HG03521 (cell line): ENCODE results near the gene CYP1A2.

Experiments
- ATAC-seq: cut with Tn5 transposase; IDR thresholded peaks from one replicate; pipeline ENCODE4 v1.9.1; 2021; ENCODE audit warnings: mild to moderate bottlenecking, moderate library complexity; ENCODE audit not compliant: unreplicated experiment

Gene CYP1A2

DNA sequence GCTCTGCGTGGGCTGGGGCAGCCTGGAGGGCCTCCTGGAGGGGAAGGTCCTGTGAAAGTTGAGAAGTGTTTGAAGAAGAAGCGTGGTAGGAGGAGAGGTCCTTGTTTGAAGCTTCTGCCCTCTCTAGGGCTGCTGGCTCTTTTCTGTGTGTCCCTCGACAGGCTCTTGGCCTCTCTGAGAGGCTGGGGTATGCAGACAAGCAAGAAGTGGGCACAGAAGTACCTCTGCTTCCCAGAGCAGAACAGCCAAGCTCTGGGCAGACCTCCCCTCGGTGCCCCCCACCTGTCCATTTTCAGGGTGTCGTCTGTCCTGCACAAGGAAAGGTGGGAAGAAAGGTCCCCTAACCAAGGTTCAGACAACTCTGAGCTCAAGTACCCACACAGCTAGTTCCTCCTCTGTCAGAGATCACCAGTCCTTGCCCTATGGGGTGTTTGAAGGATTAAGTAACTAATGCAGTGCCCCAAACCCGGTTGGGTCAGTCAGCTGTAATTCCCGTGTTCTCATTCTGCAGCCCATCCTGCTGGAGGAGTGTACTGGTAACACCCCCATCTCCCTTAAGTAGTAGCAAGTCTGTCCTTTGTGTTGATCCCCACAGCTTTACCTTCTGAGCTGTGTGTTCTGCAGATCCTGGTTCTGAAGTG lies 39.5 kb downstream of the CYP1A2 start:
- ATAC-seq: no peak

DNA sequence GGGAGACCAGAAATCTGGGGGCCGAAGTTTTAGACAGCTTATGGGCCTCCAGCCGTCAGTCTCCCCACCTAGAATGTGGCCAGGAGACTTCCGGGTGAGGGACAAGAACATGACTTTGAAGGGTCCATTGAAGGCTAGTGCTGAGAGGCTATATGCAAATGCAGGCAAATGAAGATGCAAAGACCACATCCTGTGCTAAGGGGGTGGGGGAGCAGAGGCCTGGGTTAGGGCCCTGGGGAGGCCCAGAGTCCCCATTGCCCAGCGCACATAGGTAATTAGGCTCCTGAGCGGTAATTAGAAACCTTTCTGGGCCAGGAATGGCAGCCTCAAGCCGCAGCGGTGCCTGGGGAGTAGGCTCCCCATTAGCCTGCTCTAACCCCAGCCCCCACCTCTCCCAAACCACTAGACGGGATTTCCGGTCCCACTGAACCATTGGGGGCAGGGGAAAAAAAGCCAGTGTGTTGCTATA lies 40.1 kb downstream of the CYP1A2 start:
- ATAC-seq: no peak

DNA sequence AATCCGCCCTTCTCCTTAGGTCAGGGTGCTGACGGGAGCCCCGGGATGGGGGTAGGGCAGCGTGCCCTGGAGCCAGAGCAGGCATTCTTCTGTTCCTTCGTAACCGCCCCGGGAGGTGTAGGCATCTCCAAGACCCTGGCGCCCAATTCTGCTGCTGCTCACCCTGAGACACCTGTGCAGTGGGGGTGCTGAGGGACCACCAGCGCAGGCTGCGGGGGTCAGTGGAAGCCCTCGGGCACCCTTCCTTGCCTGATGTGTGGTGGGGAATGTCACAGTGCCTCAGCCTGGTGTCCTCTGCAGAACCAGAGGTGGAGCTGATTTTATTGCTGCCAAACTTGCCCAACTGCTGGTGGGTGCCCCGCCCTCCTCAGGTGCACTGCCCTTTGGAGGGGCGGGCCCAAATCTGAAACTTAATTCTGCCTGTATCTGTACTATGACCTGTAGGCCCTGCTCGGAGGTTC lies 40.6 kb downstream of the CYP1A2 start:
- ATAC-seq: no peak

DNA sequence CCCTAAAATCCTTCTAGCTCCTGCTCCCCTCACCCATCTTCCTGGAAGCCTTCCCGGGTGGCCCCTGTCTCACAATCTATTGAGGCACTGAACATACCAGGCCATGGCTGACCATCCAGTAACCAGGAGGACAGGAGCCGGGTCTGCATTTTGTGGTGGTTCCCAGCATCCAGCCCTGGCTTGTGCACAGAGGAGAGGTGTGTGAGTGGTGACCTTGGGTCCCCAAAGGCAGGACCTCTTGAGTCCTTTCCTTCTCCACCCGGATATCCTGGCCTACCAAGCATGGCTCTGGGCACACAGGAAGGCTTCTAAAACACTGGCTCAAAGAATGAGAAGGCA lies 41.1 kb downstream of the CYP1A2 start:
- ATAC-seq: no peak

DNA sequence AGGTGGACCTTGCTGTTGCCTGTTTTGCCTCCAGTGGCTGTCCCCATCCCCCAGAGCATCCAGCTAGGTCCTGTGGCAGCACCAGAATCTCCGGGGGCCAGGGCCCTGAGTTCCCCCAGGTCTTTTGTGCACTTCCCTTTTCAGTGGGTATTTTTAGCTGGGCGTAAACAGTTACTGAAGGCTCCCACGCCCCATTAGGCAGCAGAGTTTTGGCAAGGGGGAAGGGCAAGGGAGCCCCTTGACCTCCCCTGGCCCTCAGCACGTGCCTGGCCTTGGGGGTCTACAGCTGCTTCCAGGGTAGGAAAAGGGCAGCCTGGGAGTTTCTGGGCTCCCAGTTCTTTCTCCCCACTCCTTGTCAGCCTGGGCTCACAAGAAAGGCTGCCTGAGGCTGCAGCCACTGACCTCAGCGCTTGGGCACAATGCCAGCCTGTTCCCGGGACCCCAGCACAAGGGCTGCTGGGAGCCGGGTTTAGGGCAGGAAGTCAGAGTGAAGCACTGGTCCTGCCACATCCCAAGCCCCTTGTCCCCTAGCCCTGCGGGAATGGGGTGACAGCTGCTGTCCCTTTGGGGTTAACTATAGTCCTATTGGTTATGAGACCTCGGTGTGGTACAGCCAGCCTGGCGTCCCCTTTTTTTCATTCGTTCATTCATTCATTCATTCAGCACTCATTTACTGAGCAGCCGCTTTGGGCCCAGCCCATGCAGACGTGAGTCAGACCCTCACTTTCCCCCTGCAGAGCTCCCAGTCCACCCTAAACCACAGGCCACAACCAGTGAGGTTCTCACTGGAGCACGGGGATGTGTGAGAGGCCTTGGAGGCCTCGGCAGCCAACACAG lies 41.7 kb downstream of the CYP1A2 start:
- no peak for ATAC-seq

DNA sequence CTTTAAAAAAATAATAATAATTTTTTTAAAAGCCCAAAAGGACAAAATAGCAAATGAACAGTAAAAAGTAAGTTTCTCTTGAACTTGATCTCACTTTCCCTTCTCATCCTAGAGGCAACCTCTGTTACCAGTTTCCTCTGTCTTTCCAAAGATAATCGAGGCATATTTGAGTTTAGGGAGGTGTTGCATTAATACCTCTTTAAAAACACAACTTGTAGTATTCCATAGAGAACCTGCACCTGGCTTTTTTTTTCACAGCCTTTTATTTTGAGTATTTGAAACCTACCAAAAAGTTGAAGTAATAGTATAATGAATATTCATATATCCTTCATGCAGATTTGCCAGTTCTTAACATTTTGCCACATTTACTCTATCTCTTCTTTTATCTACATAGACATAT lies 42.4 kb downstream of the CYP1A2 start:
- ATAC-seq: no peak

DNA sequence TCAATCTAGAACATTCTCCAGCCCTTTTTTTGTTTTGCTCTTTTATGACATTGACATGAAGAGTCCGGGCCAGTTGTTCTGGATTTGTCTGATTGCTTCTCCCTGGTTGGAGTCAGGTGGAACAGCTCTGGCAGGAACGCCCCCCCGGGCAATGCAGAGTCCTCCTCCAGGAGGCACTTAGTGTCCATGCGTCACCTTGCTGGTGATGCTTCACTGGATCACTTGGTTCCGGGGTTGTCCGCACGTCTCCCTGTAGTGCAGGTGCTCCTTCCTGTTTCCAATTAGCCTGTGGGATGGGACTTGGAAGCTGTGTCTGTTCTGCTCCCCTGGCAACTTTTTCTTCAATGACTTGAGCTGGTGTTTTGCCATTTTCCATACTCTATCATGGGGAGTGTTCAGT lies 43.0 kb downstream of the CYP1A2 start:
- no peak for ATAC-seq

DNA sequence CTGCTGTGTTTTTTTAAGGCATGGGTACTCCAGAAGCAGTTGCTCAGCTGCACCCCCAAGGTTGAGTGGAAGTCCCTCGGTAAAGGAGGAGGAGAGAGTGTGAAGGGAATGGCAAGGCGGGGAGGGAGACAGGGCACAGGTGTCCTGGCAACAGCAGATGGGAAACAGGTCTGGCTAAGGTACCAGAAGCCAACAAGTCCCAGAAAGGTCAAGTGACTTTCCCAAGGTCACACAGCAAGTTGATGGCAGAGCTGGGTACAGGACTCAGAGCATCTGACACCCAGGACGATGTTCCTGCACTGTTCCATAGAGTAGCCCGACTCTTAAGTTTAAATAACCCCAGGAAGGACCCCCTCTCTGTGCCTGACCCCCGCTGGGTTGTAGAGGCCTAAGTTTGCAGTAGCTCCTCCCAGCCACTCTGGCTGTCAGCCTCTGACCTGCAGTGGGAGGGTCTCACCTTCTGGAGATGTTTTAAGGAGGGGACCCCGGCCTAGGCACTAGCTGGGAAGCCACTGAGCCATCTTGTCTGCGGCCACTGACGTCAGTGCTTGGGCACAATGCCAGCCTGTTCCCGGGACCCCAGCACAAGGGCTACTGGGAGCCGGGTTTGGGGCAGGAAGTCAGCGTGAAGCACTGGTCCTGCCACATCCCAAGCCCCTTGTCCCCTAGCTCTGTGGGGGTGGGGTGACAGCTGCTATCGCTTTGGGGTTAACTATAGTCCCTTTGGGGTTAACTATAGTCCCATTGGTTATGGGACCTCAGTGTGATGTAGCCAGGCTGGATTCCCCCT lies 43.8 kb downstream of the CYP1A2 start:
- ATAC-seq: no peak

DNA sequence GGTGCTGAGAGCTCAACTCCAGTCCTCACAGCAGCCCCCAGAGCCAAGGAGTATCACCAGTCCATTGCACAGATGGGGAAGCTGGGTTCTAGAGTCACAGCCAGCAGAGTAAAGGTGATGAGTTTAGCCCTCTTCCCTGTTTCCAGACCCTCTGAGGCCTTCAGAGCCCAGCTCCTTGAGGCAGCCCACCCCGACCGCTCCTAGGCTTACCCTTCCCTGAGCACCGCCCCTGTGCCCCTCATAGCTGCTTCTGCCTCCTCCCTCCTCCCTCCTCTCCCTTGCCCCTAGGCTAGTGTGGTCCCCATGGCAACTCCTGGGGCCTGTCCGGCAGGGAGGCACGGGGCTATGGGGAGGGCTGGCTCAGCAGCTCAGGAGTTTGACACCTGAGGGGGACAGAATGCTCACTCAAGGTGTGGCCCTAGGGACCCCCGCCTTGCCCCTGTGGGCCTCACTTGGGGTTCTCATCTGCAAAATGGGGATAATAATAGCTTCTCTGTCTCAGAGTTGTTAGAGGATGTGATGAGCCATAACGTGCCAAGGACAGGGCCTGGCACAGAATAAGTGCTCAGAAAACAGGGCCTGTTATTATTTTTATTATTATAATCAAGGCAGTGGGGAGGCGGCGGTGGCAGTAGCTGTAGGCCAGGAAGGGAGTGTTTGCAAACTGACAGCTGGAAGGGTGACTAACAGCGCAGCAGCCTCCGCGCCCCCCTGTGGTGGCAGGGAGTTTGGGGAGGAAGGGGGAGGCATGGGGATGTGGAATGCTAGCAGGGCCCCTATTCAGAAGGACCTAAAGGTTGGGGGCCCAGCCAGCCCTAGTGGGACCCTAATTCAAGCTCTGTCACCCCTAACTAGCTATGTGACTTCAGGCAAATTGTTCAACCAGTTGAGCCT lies 44.7 kb downstream of the CYP1A2 start:
- no peak for ATAC-seq

DNA sequence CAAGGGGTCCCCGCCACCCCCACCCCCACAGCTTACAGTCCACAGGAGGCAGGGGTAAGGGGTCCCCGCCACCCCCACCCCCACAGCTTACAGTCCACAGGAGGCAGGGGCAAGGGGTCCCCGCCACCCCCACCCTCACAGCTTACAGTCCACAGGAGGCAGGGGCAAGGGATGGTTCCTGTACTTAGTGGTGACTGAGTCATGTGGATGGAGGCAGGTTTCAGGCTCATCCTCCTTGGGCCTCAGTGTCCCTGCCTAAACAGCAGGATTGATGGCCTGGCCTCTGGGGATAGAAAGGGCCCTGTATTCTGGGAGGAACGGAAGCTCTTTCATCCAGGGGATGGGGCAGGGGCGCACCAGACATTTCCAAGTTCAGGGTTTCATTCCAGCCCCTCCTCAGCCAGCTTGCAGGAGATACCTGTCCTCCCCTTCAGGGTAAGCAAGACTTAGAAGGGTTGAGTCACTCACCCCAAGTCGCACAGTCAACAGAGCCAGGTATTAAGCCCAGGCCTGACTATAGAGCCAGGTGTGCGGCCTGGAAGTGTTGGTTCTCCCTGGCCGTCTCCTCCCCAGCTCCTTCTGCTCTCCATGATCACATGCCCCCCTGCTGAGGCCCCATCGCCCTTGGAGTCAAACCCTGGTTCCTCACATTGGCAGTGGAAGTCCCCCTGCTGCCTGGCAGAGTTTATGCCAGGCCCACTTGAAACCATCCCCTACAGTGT lies 45.8 kb downstream of the CYP1A2 start:
- no peak for ATAC-seq

DNA sequence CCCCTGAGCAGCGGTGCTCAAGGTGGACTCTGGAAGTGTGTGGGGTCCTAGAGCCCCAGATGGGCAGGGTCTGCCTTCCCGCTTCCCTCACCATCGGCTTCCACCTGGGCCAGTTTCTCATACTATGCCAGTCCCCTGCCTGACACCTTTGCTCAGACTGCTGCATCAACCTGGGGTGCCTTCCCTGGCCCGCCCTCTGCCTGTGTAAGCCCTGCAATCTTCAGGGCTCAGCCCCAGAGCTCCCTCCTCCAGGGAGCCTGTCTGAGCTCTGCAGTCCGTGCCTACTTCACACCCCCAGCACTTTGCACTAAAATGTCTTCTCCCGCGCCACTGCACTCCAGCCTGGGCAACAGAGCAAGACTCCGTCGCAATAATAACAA lies 46.3 kb downstream of the CYP1A2 start:
- ATAC-seq: no peak

DNA sequence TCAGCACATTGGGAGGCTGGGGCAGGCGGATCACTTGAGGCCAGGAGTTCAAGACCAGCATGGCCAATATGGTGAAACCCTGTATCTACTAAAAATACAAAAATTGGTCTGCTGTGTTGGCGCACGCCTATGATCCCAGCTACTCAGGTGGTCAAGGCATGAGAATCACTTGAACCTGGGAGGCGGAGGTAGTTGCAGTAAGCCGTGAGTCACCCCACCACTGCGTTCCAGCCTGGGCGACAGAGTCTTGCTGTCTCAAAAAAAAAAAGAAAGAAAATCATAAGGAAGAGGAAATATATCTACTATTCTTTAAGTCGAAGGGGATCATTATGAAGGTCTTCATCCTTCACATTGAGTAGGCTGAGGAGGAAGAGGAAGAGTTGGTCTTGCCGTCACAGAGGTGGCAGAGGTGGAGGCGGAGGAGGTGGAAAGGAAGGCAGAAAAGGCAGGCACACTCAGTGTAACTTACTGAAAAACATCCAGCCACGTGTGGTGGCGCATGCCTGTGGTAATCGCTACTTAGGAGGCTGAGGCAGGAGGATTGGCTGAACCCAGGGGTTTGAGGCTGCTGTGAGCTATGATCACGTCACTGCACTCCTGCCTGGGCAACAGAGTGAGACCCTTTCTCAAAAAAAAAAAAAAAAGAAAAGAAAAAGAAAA lies 47.5 kb downstream of the CYP1A2 start:
- ATAC-seq: no peak

DNA sequence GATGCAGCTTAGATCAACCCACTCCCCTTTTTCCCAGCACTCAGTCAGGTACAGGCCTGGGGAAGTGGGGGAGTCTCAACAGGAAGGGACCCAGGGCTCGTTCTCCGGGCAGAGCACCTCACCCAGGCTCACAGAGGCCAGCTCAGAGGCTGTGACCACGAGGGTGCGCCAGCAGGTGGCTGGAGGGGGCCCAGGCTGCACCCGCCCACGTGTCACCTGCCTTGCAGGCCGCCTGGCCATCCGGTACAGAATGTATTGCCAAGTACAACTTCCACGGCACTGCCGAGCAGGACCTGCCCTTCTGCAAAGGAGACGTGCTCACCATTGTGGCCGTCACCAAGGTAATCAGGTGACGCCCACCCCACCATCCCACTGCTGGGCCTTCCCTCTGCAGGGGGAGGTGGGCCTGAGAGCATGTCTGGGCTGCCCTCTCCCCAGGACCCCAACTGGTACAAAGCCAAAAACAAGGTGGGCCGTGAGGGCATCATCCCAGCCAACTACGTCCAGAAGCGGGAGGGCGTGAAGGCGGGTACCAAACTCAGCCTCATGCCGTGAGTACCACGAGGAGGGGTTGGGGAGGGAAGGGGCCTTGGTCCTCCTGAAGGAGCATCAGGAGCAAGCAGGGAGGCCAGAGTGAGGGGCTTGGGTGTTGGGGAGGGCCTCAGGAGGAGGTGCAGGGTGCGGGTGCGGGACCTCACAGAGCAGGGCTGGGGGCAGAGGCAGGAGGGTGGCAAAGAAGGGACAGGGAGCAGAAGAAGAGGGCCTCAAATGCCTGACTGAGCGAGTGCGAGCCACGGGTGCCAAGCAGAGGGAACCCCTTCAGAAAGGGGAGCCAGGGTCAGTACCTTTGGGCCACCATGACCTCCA lies 50.0 kb downstream of the CYP1A2 start:
- ATAC-seq: no peak

DNA sequence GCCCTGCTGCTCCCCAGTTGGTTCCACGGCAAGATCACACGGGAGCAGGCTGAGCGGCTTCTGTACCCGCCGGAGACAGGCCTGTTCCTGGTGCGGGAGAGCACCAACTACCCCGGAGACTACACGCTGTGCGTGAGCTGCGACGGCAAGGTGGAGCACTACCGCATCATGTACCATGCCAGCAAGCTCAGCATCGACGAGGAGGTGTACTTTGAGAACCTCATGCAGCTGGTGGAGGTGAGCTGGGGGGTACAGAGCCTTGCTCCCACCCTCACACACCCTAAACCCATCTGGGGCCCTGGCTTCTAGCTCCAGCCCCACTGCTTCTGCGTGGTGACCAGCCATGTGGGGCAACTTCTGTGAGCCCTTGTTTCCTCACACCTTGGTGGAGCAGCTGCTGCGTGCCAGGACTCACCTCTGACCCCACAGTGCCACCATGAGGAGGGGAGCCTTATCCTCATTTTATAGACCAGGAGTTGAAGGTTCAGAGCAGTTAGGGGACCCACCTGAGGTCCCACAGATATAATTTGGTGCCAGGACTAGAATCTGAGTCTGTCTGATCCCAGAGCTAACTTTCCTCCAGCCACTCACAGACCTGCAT lies 50.7 kb downstream of the CYP1A2 start:
- ATAC-seq: no peak

DNA sequence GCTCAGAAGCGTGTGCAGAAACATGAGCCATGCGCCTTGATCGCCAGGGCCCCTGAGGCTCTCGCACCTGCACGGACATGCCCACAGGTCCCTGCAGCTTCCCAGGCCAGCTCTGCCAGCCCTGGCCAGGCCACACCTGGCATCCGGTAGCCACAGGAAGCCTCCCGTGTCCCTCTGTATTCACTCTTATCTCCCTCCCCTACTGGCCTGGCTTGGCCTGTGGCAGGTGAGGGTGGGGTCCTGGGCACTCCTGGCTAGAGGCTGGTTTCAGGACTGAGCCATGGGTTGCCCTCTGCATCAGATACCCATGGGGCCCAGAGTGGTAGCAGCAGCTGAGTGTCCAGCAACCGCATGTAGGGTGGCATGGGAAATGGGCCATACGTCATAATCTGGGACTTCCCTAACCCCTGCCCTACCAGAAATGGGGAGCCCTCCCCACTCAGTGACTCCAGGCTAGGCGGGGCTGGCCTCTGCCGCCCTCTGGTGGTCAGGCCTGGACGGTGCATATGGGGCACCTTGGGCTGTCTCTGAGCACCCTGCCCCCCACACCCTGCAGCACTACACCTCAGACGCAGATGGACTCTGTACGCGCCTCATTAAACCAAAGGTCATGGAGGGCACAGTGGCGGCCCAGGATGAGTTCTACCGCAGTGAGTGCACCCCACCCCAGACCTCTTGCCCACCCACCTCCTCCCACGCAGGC lies 51.4 kb downstream of the CYP1A2 start:
- ATAC-seq: peak; percentile 60

DNA sequence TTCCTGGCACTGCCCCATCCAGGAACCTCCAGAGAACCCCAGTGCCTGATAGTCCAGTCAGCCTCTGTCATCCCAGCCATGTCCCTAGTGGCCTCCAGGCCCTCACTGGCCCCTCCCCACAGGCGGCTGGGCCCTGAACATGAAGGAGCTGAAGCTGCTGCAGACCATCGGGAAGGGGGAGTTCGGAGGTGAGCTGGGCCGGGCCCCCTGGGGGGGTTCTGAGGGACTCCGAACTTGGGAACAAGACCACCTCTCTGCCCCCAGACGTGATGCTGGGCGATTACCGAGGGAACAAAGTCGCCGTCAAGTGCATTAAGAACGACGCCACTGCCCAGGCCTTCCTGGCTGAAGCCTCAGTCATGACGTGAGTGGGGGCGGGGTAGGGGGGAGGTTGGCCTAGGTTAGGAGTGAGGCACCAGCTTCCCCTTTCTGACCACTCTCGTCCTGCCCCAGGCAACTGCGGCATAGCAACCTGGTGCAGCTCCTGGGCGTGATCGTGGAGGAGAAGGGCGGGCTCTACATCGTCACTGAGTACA lies 52.0 kb downstream of the CYP1A2 start:
- ATAC-seq: no peak

DNA sequence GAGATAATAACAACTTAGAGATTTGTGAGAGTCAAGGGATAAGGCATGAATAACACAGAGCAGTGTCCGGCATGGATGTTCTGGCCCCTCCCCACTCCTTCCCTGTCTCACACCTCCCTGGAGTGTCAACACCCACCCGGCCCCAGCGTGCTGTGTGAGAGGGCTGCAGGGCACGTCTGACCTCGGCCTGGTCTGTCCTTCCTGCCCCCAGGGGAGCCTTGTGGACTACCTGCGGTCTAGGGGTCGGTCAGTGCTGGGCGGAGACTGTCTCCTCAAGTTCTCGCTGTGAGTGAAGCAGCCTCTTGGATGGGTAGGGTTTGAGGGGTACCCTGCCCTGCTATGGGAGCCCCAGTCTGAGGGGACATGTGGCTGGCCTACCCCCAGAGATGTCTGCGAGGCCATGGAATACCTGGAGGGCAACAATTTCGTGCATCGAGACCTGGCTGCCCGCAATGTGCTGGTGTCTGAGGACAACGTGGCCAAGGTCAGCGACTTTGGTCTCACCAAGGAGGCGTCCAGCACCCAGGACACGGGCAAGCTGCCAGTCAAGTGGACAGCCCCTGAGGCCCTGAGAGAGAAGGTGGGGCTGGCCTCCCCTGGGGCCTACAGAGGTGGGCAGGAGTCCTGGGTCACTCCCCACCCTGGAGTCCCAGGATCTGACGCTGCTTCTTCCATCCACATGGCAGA lies 52.8 kb downstream of the CYP1A2 start:
- ATAC-seq: no peak
